GM23338 (cell line): ENCODE data around the gene COL4A2.

Experiments used
- CTCF ChIP-seq, 2 experiments: fragments of 200-600 bp in 1 of 2; sonication (generic) in 1 of 2; conservative IDR thresholded peaks; 2 replicates each; pipeline versions ENCODE4 v1.5.1 to v1.6.1; 2016 to 2017; ENCODE audit warnings: antibody characterized with exemption in 2 of 2, low read depth in 2 of 2, mild to moderate bottlenecking in 2 of 2, moderate library complexity in 1 of 2
- EZH2 ChIP-seq: fragments of 200-600 bp; sonication (generic); IDR thresholded peaks from one replicate; pipeline ENCODE4 v1.8.0; 2017; ENCODE audit warnings: antibody characterized with exemption, mild to moderate bottlenecking, low read depth; ENCODE audit not compliant: unreplicated experiment
- EZH2phosphoT487 ChIP-seq: fragments of 200-600 bp; sonication (generic); IDR thresholded peaks from one replicate; pipeline ENCODE4 v1.8.1; 2018; ENCODE audit warnings: antibody characterized with exemption; ENCODE audit not compliant: unreplicated experiment
- JUNB ChIP-seq: IDR thresholded peaks from one replicate; pipeline ENCODE4 v1.6.1; 2016; ENCODE audit warnings: antibody characterized with exemption; ENCODE audit not compliant: unreplicated experiment

- no peak for TF ChIP-seq CTCF (conservative IDR thresholded peaks at IDR 0.05; ENCODE audit: low read depth in 2 of 2)
- TF ChIP-seq EZH2phosphoT487 = no peak
- no peak for TF ChIP-seq JUNB
- TF ChIP-seq EZH2 = no peak
These were observed 157.7 kb downstream of the COL4A2 start for GRCh38 chr13:110464556-110465333.
